HG03342 (cell line): Measurements from ENCODE around the gene STOX2.

ENCODE experiments used
- ATAC-seq: cut with Tn5 transposase; IDR thresholded peaks from one replicate; pipeline ENCODE4 v1.9.1; 2021; ENCODE audit warnings: mild to moderate bottlenecking, moderate library complexity; ENCODE audit not compliant: unreplicated experiment

Gene STOX2

DNA sequence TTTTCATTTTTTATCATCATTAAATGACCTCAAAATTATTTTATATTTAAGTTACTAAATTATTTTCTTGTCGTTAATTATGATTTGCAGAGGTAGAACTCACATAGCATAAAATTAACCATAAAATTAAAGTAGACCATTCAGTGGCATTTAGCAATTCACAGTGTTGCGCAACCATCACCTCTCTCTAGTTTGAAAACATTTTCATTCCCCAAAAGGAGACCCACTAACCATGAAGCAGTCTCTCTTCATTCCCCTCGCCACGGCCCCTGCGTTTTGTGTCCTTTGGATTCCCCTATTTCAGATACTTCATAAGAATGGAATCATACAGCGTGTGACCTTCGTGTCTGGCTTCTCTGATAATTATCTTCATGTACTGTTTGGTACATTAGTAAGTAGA, 157.7 kb downstream of the STOX2 start:
- no peak for ATAC-seq

DNA sequence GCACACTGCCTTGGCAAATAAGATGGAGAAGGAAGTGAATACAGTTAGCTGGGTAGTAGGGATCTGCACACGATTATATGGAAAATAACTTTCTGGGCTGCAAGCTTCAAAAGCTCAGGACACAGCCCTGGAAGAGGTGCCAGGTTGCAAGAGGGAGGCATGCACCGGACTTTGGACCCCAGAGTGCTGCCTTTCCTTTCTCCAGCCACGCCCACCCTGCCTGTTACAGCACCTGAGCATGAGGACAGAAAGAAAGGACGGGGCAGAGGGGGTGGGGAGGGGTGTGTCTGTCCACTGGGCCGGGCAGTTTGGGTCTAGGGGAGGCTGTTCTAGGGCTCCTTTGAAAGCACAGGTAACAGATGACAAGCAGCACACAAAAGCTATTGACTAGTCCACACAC, 159.8 kb downstream of the STOX2 start:
- ATAC-seq = no peak

DNA sequence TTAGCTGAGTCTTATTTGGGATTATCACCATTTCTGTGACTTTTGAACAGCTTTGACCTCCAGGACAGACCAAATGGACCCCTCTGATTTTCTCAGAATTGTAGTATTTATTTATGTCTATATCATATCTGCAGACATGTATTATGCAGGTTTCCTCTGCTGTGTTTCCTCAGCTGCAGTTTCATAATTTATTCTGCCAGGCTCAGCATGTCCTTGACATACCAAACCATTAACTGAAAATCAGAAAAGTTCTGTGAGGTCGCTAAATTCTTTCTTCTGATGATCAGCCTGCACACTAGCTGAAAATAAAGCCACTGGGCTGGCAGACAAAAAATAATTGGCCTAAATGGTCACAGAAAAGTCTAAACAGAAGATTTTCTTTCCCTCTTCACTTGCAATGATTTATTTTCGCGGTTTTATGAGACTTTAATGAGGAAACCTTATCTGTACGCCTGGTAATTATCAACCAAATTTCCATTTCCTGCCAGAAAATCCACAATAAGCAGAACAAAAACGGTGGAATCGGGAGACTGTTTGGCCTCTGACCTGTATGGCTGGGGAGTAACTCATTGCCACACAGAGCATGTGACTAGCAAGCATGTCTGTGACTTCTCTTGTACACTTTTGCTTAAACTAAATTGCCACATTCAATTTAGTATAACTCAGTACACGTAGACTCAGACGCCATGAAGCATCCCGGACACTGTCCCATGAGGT, 161.6 kb downstream of the STOX2 start:
- ATAC-seq = no peak

DNA sequence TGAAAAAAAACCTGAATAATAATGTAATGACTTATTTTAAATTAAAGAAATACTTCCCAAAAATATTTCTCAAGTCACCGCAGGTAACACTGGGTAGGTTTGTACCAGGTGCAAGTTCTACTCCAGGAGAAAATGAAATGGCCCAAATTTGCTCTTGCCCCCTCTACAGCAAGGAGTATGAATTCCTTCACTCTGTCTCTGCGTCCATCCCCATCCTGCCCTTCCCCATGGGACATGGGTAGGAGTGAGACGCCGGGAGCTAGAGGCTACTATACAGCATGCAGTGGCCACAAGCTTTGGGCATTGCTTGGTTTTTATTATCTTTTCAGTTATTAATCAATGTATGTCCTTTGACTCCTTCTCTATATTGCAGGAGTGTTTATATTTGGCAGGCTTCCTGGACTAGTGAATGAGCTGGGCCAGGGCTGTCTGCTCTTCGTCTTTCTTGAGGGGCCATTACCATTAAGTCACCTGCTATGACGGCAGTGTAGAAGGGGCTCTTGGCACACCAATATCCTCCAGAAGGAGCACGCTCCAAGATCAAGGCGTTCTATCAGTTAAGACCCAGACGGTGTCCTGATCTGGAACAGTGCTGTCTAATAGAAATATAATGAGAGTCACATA, 162.9 kb downstream of the STOX2 start:
- ATAC-seq = no peak
